GDM1 (cell line): ENCODE results near the gene TMEM37.

Source experiments
- DNase-seq: peaks from one replicate; lab custom pipeline; 2025; lab: John Stamatoyannopoulos, UW

TMEM37 gene

DNA sequence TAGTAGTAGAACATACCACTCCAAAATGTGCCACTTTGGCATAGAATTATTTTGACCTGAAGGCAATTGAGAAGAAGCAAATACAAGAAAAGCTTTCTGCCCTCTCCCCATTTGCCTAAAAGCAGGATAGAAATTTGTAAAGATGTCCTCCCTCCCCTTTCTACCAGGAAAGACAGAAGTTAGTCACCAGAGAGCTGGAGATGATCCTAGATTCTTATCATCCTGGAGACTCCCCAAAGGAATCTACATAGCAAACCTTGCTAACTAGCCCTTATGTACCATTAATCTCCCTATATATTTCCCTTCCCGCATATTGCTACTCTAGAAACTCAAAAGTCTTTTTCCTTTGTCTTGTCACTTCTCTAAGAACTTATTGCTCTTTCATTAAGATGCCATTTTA lies 12.6 kb upstream of the TMEM37 start:
- DNase-seq = no peak

- no peak for DNase-seq
These were observed 11.7 kb upstream of the TMEM37 start for GRCh38 chr2:119419803-119420508.

- DNase-seq = no peak
These were observed 10.3 kb upstream of the TMEM37 start for GRCh38 chr2:119421304-119421703.

DNA sequence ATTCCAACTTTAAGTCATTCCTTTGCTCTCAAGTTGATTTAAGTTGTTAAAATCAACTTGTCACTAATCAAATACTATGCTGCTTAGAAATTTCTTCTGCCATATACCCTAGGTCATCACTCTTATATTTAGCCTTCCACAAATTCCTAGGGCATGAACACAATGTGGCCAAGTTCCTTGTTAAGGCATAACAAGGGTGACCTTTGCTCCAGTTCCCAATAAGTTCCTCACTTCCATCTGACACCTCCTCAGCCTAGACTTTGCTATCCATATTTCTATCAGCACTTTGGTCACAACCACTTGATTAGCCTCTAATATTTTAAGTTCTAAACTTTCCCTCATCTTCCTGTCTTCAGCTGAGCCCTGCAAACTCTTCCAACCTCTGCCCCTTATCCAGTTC lies 9.9 kb upstream of the TMEM37 start:
- DNase-seq = no peak

GRCh38 chr2:119422360-119423107 lies 9.1 kb upstream of the TMEM37 start:
- no peak for DNase-seq

DNA sequence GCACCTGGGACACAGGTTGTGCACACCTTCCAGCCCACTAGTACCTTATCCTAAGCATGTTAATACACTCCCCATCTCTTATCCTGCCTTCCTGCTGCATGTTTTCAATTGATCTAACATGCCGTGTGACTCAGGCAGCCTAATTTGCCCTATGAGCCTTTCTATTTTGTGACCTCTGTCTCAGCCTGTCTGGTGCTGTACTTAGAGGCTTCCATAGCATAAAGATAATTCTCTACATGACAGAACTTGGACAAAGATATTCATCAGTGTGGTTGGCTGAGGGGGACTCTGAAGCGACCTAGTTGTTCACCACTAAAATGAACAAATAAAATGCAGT lies 8.6 kb upstream of the TMEM37 start:
- no peak for DNase-seq

DNA sequence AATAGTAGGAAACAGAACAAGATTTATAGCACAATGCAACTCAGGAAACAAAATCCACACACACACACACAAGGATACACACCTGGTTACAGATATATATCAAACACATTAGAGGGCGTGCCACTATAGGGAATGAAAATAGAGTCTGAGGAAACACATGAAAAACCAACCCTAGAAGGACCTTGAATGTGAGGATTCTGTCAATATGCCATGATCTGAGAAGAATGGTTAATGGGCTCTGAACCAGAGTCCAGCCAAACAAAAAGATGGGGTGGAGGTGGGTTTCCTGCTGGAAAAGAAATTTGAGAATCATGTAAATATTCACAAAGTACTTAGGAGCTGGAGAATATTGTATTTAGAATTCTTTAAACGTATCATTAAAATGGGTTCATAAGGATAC lies 7.8 kb upstream of the TMEM37 start:
- DNase-seq = no peak

- no peak for DNase-seq
These were observed 7.2 kb upstream of the TMEM37 start for GRCh38 chr2:119424284-119425118.

DNA sequence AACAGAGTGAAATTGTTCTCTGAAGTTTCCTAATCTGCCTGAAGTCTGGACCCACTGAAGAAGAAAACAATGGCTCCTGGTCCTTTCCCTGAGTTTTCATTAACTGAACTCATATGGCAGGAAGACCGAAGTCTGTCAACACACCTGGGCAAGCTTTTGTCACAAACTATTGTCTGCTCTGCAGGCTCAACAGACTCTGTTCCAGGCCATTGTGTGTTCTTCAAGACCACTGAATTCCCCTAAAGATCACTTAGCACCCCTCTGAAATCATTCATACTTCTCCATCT lies 6.6 kb upstream of the TMEM37 start:
- no peak for DNase-seq

DNA sequence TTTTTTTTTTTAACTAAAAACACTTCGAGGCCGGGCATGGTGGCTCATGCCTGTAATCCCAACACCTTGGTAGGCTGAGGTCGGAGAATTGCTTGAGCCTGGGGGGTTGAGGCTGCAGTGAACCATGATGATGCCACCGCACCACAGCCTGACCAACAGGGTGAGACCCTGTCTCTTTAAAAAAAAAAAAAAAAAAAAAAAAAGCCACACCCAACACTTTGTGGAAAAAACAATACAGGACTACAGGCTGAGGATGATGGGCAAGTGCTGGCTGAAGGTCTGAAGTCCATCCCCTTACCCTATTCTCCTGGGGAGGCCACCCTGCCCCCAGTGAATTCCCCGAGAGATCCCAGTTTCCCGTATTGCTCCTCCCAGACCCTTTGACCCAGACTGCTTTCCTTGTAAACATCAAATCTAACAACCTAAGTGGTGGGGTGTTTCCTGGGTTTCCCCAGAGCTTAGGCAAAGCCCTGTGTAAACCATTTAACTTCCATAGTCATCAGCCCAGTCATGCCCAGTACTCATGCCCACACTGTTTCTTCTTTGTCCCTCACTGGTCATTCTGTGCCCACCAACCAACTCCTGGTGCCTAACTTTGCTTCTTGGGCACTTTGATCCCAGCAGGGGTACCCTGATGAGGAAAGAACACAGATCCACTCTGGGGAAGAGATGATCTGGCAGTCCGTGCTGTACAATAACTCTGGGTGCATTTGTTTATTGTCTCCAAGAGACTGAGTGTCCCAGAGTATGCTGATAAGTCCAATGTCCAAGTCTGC lies 5.8 kb upstream of the TMEM37 start:
- DNase-seq = no peak

- DNase-seq = no peak
These were observed 5.3 kb upstream of the TMEM37 start for GRCh38 chr2:119426396-119426675.

DNA sequence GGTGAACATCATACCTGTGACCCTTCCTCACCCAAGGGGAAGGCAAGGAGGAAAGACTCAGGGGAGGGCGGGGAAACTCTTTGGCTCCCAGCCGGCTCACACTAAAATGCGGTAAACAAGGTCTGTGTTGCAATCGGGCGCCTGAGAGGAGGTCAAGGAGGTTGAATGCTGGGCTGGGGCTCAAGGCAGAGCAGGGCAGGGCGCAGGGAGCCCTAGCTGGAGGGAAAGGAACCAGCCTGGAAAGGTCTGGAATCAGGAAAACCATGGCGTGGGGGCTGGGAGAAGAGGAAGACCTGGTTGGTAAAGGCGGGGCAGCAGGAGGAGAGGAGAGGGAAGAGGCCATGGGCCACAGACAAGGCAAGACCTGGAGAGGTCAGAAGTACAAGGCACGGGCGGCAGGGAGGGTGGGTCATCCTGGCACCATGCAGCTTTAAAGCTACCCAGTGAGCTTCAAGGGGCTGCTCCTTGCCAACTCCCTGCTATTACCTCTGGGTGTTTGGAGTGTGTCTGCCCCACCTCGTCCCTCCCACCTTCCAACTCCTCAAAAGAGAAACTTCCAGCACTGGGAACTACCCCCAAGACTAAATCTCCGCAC lies 4.8 kb upstream of the TMEM37 start:
- no peak for DNase-seq

- no peak for DNase-seq
These were observed 3.9 kb upstream of the TMEM37 start for GRCh38 chr2:119427756-119428155.

DNA sequence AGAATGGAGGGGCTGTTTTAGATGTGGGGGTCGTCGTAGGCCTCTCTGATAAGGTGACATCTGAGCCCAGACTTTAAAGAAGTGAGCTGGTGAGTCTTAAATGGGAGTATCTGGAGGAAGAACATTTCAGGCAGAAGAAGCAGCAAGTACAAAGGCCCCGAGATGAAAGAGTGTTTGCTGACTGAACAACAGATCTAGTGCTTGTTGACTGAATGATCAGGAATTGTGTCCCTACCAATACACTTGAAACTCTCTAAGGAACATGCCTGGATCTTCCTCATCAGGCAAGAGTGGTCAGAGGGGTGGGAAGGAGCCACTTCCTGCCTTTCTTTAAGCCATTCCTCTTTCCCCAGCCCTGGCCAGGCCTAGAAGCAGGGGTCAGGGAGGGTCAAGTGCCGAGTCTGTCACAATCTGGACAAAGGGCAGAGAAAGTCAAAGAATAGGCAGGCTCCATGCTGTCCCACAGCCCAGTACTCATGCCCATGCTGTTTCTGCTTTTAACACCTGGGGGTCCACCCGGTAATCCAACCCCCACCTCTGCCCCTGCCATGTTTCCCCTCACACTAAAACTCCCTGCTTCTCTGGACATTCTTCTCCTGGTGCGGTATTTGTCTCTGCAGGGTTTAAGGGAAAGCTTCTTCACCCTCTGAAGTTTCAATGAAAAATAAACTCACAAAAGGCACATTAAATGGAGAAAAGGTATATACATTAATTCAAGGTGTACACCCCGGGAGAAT lies 3.0 kb upstream of the TMEM37 start:
- DNase-seq = no peak

DNA sequence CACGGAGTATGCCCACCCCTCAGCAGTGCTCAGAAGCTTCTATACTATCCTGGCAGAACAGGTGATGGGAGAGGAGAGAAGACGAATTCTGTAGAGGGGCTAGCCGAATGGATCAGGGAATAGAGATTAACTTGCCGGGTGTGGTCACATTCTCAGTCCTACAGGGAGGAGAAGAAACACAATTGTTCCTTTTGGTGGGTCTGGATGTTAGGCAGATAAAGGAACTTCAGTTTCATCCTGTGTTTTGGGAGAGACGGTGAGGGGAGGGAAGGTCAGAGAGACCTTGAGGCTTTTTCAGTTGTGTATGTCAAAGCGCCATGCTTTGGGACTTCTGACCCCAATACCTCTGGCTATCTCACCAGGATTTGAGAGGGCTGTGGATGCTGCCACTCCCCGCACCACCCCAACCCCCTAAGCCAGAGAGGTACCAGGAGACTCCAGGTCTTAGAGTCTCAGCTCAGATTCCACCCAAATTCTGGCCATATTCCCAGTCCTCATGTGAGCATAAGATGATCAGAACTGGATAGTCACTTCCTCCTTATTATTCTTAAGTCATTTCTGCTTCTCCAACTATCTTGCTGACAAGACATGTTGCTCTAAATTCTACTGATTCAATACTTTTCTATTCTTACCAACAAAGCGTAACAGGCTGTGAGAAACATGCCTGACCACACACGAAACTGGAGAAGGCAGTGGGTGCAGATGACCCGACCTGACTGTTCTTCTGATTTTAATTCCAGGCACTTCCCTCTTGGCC lies 2.3 kb upstream of the TMEM37 start:
- no peak for DNase-seq

- DNase-seq = no peak
These were observed 1.6 kb upstream of the TMEM37 start for GRCh38 chr2:119430023-119430498.

- DNase-seq = no peak
These were observed 559 bp downstream of the TMEM37 start for GRCh38 chr2:119431976-119432850.

GRCh38 chr2:119432851-119433522 lies 1.3 kb downstream of the TMEM37 start:
- DNase-seq = no peak
